ENCODE results near the gene BICRAL. TPM values are rescaled to one million over a fixed set of nuclear protein-coding genes. Genes with fewer than 3 reads are reported as not detected.
A peak's percentile ranks its signal among the peaks of the same experiment; 100 is the strongest.
"Not testable (repeated sequence)": the region's sequence is repeated elsewhere in the genome, so short reads cannot be mapped to it uniquely, and the experiment has no call there.

Gene BICRAL
- total RNA-seq, 1 donor from 2014 or later = 11.6 TPM

GRCh38 chr6:42783876-42784642, 2.2 kb downstream of the BICRAL start:
- intact Hi-C loops (cut with DNase I) = loop anchor here (1.0 to 10.0 kb wide), 3 partner anchors 38 to 731 kb away; partner anchors contain the start of genes LRRC73, POLR1C, RPL7L1 and TBCC
- ATAC-seq (peak; percentile 20), DNase-seq (ENCODE audit: missing footprints) (no peak)

GRCh38 chr6:42784717-42785498, 3.1 kb downstream of the BICRAL start:
- ATAC-seq = no peak
- DNase-seq (ENCODE audit: missing footprints) = no peak
- intact Hi-C loops (cut with DNase I) = loop anchor here (10.0 kb wide), 1 partner anchor 730 kb away; the partner anchor contains the start of genes LRRC73, POLR1C and YIPF3

GRCh38 chr6:42786525-42786985, 4.7 kb downstream of the BICRAL start:
- ATAC-seq = no peak
- intact Hi-C loops (cut with DNase I) = loop anchor here (10.0 kb wide), 1 partner anchor 728 kb away; the partner anchor contains the start of genes LRRC73, POLR1C and YIPF3

GRCh38 chr6:42787063-42787472, 5.2 kb downstream of the BICRAL start:
- intact Hi-C loops (cut with DNase I) = loop anchor here (10.0 kb wide), 1 partner anchor 728 kb away; the partner anchor contains the start of genes LRRC73, POLR1C and YIPF3
- DNase-seq (ENCODE audit: missing footprints) (no peak), ATAC-seq (no peak)

More at GRCh38 chr6:42786525-42786985, 4.7 kb downstream of the BICRAL start:
- DNase-seq (ENCODE audit: missing footprints) = no peak

GRCh38 chr6:42788671-42789070, 6.8 kb downstream of the BICRAL start:
- ATAC-seq (no peak), DNase-seq (ENCODE audit: missing footprints) (no peak)
- intact Hi-C loops (cut with DNase I) = loop anchor here (10.0 kb wide), 1 partner anchor 726 kb away; the partner anchor contains the start of genes LRRC73, POLR1C and YIPF3

GRCh38 chr6:42790549-42791181, 8.8 kb downstream of the BICRAL start:
- ATAC-seq (no peak), DNase-seq (ENCODE audit: missing footprints) (no peak)
- intact Hi-C loops (cut with DNase I) = no loop called here

- ATAC-seq = no peak
- DNase-seq (ENCODE audit: missing footprints) = no peak
- intact Hi-C loops (cut with DNase I) = no loop called here
These were observed 10.0 kb downstream of the BICRAL start for GRCh38 chr6:42791706-42792320.

GRCh38 chr6:42795651-42796050, 13.8 kb downstream of the BICRAL start:
- intact Hi-C loops (cut with DNase I) = no loop called here
- no peak for ATAC-seq
- no peak for DNase-seq (ENCODE audit: missing footprints)

- ATAC-seq = no peak
- DNase-seq (ENCODE audit: missing footprints) = no peak
- intact Hi-C loops (cut with DNase I) = no loop called here
These were observed 14.3 kb downstream of the BICRAL start for GRCh38 chr6:42796171-42796570.

GRCh38 chr6:42797696-42798095, 15.8 kb downstream of the BICRAL start:
- DNase-seq (ENCODE audit: missing footprints); intact Hi-C loops (cut with DNase I); ATAC-seq: not testable (repeated sequence)

GRCh38 chr6:42805297-42805861, 23.5 kb downstream of the BICRAL start:
- no peak for DNase-seq (ENCODE audit: missing footprints)
- intact Hi-C loops (cut with DNase I) = no loop called here
- ATAC-seq = no peak

GRCh38 chr6:42806359-42806758, 24.5 kb downstream of the BICRAL start:
- ATAC-seq; DNase-seq (ENCODE audit: missing footprints); intact Hi-C loops (cut with DNase I): not testable (repeated sequence)

- intact Hi-C loops (cut with DNase I) = no loop called here
These were observed 26.9 kb downstream of the BICRAL start for GRCh38 chr6:42808492-42809483.

GRCh38 chr6:42813074-42813645, 31.3 kb downstream of the BICRAL start:
- ATAC-seq (no peak), DNase-seq (ENCODE audit: missing footprints) (no peak)
- intact Hi-C loops (cut with DNase I) = no loop called here

More at GRCh38 chr6:42808492-42809483, 26.9 kb downstream of the BICRAL start:
- DNase-seq (ENCODE audit: missing footprints) (no peak), ATAC-seq (no peak)

- intact Hi-C loops (cut with DNase I) = no loop called here
- ATAC-seq = no peak
- no peak for DNase-seq (ENCODE audit: missing footprints)
These were observed 32.1 kb downstream of the BICRAL start for GRCh38 chr6:42813906-42814444.

- DNase-seq (ENCODE audit: missing footprints); ATAC-seq; intact Hi-C loops (cut with DNase I): not testable (repeated sequence)
These were observed 33.9 kb downstream of the BICRAL start for GRCh38 chr6:42815726-42816125.
